Parathyroid adenoma (tissue), 2 donors: ENCODE measurements around the gene BORCS5.

Experiments
- H2AFZ ChIP-seq: fragments of 300-600 bp; sonication (generic); one replicate; pipeline ENCODE4 v1.7.0; 2017; ENCODE audit warnings: antibody characterized with exemption, mild to moderate bottlenecking
- H3K27ac ChIP-seq: fragments of 300-600 bp; sonication (generic); one replicate; pipeline ENCODE4 v1.7.0; 2017
- H3K27me3 ChIP-seq: fragments of 300-600 bp; sonication (generic); one replicate; pipeline ENCODE4 v1.7.0; 2017; ENCODE audit warnings: low read length; ENCODE audit not compliant: control insufficient read depth, insufficient read depth
- H3K36me3 ChIP-seq: fragments of 300-600 bp; sonication (generic); one replicate; pipeline ENCODE4 v1.7.0; 2017; ENCODE audit warnings: low read length; ENCODE audit not compliant: control insufficient read depth, insufficient read depth
- H3K4me1 ChIP-seq: fragments of 300-600 bp; sonication (generic); one replicate; pipeline ENCODE4 v1.7.0; 2017; ENCODE audit warnings: control low read depth
- H3K4me2 ChIP-seq: fragments of 300-600 bp; sonication (generic); one replicate; pipeline ENCODE4 v1.7.0; 2017; ENCODE audit warnings: low read length
- H3K4me3 ChIP-seq: fragments of 300-600 bp; sonication (generic); one replicate; pipeline ENCODE4 v1.7.0; 2017; ENCODE audit warnings: low read depth, low read length
- H3K79me2 ChIP-seq: fragments of 300-600 bp; sonication (generic); one replicate; pipeline ENCODE4 v1.7.0; 2017; ENCODE audit warnings: control low read depth
- H3K9ac ChIP-seq: fragments of 300-600 bp; sonication (generic); one replicate; pipeline ENCODE4 v1.7.0; 2017; ENCODE audit warnings: mild to moderate bottlenecking
- H3K9me3 ChIP-seq: fragments of 300-600 bp; sonication (generic); one replicate; pipeline ENCODE4 v1.7.0; 2017; ENCODE audit warnings: low read length; ENCODE audit not compliant: control insufficient read depth
- CTCF ChIP-seq: fragments of 300-600 bp; sonication (generic); IDR thresholded peaks from one replicate; pipeline ENCODE4 v1.7.0; 2017; ENCODE audit warnings: antibody characterized with exemption, mild to moderate bottlenecking
- donor health status: primary hyperparathyroidism.

BORCS5 gene

GRCh38 chr12:12505544-12506495 lies 148.9 kb downstream of the BORCS5 start:
- Histone ChIP-seq H2AFZ (no peak overlapping the region), H3K79me2 (peaks cover 5% of the 10 kb centered on the region), H3K27me3 (no peaks in the 10 kb centered on the region), H3K9ac (no peak overlapping the region), H3K9me3 (no peaks in the 10 kb centered on the region), H3K4me3 (peak overlapping the region; percentile 23), H3K27ac (peak overlapping the region; percentile 76), H3K4me1 (peaks cover 15% of the 10 kb centered on the region), H3K36me3 (no peaks in the 10 kb centered on the region), H3K4me2 (peak overlapping the region; percentile 59)
- TF ChIP-seq CTCF = no peak

GRCh38 chr12:12506496-12506890 lies 149.6 kb downstream of the BORCS5 start:
- H3K4me3 ChIP-seq = peak overlapping the region; percentile 23
- H3K4me1 ChIP-seq = peaks cover 15% of the 10 kb centered on the region
- H3K4me2 ChIP-seq = peak overlapping the region; percentile 59
- no peaks in the 10 kb centered on the region for H3K36me3 ChIP-seq
- no peaks in the 10 kb centered on the region for H3K27me3 ChIP-seq
- peaks cover 5% of the 10 kb centered on the region for H3K79me2 ChIP-seq
- H3K9me3 ChIP-seq = no peaks in the 10 kb centered on the region
- no peak overlapping the region for H2AFZ ChIP-seq
- H3K9ac ChIP-seq = no peak overlapping the region
- TF ChIP-seq CTCF = no peak
- H3K27ac ChIP-seq = peak overlapping the region; percentile 76

- Histone ChIP-seq H3K4me1 (peaks cover 15% of the 10 kb centered on the region), H3K9ac (no peak overlapping the region), H3K79me2 (peaks cover 5% of the 10 kb centered on the region), H3K36me3 (no peaks in the 10 kb centered on the region), H3K27ac (peak overlapping the region; percentile 76), H3K4me2 (no peak overlapping the region), H3K9me3 (no peaks in the 10 kb centered on the region), H3K27me3 (no peaks in the 10 kb centered on the region), H3K4me3 (no peak overlapping the region), H2AFZ (no peak overlapping the region)
- TF ChIP-seq CTCF = no peak
These were observed 150.2 kb downstream of the BORCS5 start for GRCh38 chr12:12507121-12507520.

GRCh38 chr12:12508612-12509011 lies 151.7 kb downstream of the BORCS5 start:
- H3K79me2 ChIP-seq = no peaks in the 10 kb centered on the region
- no peaks in the 10 kb centered on the region for H3K27me3 ChIP-seq
- H3K9me3 ChIP-seq = no peaks in the 10 kb centered on the region
- H3K36me3 ChIP-seq = no peaks in the 10 kb centered on the region
- no peak overlapping the region for H3K27ac ChIP-seq
- no peak overlapping the region for H3K9ac ChIP-seq
- no peak overlapping the region for H3K4me2 ChIP-seq
- no peak overlapping the region for H3K4me3 ChIP-seq
- no peak overlapping the region for H2AFZ ChIP-seq
- H3K4me1 ChIP-seq = peaks cover 15% of the 10 kb centered on the region
- TF ChIP-seq CTCF = no peak
